GM18520 (cell line): ENCODE measurements around the gene CNTNAP2.
"Not testable (repeated sequence)": the region's sequence is repeated elsewhere in the genome, so short reads cannot be mapped to it uniquely, and the experiment has no call there.

Experiments
- ATAC-seq: cut with Tn5 transposase; IDR thresholded peaks from one replicate; pipeline ENCODE4 v1.9.1; 2021; ENCODE audit not compliant: unreplicated experiment

CNTNAP2 gene

GRCh38 chr7:147801762-147802161, 1685.2 kb downstream of the CNTNAP2 start:
- ATAC-seq = not testable (repeated sequence)

- no peak for ATAC-seq
These were observed 1686.5 kb downstream of the CNTNAP2 start for GRCh38 chr7:147803151-147803550.

DNA sequence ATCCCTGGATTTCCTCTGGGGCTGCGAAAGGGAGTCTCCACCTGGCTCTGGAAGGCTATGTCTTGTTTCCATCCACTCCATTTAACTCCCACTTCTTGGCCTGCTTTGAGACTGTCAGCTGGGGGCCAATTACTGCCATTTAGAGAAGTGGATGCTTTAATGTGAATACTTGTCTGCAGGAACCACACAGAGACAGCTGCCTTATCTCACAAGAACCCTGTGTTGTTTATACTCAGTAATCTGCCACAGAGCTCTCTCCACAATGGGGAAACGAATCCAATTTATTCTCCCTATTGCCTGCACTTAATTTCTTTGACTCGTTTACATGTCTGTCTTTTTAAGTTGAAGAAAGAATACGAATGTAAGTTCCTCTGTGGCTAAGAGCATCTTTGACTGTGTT, 1687.0 kb downstream of the CNTNAP2 start:
- no peak for ATAC-seq

DNA sequence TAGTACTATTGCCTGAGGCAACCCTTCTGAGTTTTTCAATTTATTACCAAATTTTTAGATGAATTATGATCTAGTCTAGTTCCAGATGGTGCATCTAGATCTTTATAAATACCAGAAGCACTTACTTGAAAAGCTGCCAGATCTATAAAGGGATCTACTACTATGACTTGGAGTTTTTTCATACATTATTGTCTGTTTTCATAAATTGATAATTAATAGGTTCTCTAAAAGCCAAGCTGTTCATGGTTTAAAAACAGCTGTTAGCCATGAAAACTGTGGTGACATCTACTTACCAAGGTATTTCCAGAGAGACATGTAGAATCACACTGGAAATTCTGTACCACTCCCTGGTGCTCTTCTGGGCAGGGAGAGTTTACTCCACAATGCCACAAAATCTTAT, 1687.4 kb downstream of the CNTNAP2 start:
- ATAC-seq = no peak

- ATAC-seq = no peak
These were observed 1689.5 kb downstream of the CNTNAP2 start for GRCh38 chr7:147805996-147806576.

DNA sequence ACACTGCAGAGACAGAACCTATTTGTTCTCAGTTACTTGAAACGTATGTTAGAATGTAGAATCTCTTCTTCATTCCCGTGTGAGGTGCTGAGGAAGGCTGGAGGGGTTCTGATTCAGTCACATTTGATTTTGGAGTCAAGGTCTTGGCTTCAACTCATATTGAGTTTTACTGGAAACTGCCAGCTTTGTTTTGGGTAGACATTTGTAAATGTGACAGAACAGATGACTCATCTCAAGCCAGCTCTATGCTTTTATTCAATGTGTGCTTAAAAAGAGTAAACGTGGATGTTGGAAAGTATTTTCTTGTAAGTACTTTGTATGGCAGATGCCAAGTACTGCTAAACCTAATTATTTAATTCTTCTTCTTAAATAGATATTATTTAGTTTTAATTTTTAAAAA, 1693.2 kb downstream of the CNTNAP2 start:
- ATAC-seq = no peak

DNA sequence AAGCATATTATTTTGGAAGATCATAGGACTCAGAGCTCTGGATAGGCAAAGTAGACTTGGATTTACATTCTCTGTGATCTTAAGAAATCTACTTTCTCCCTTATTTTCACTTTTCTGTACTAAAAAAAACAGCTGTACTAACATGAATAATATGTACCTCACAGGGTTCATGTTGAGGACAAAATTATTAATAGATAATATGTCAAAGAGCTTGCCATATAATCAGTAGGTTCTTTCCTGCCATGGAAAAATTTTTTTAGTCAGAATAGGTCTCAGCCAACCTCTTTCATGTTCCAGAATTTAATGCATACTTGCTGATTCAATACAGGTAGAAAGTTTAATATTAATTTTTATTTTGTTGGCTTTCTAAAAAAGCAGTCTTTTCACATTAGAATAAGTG, 1693.7 kb downstream of the CNTNAP2 start:
- no peak for ATAC-seq

DNA sequence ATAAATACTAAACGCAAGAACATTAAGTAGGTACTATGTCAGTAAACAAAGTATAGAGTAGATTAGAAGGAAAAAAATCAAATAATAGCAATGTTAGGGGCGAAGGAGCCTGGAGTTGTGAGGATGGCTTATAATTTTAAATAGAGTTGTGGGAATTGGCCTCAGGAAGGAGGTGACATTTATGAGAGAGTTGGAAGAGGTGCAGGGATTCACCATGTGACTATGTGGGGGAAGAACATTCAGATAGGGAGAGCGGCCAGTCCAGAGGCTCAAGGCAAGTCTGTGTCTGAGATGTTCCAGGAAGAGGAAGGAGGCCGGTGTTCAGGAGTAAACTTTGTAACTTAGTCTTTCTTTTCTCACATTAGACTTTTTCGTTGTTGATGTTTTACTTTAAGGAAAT, 1695.3 kb downstream of the CNTNAP2 start:
- ATAC-seq = no peak

- ATAC-seq = no peak
These were observed 1696.7 kb downstream of the CNTNAP2 start for GRCh38 chr7:147813316-147813715.

DNA sequence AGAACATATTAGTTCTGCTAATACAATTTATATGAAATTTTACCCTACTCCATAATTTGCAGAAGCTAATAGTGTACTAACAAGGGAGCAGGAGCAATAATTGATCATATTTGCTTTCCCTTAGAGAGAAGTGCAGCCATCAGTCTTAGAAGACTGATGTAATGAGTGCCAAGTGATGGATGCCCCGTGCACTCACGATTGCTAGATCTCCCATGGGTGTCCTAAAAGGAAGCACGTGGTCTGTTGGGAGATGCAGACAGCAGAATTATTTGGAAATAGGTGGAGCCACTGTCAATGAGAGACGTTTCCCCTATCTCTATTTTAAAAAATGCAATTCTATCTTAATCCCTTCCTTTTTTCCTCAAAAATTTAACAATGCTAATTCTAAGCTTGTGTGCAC, 1701.7 kb downstream of the CNTNAP2 start:
- ATAC-seq = no peak

GRCh38 chr7:147824671-147825070, 1708.1 kb downstream of the CNTNAP2 start:
- ATAC-seq = no peak

- no peak for ATAC-seq
These were observed 1712.4 kb downstream of the CNTNAP2 start for GRCh38 chr7:147829016-147829415.

DNA sequence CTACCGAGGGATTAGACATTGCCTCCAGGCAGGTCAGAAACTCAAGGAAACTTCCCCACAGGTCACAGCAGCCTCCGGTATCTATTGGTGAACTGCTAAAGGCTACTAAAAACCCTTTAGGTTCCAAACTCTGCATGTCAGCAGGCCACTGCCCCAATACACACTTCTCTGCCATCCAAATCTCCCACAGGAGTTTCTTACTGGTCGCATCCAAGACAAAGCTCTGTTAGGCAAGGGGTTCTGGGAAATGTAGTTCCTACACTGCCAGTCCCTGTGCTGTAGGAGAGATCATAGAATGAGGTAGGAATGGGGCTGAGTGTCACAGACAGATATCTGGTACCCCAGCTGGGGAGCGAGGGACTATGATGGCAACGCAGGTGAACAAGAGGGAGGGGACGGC, 1717.0 kb downstream of the CNTNAP2 start:
- ATAC-seq = no peak

- ATAC-seq = no peak
These were observed 1717.4 kb downstream of the CNTNAP2 start for GRCh38 chr7:147833970-147834369.

DNA sequence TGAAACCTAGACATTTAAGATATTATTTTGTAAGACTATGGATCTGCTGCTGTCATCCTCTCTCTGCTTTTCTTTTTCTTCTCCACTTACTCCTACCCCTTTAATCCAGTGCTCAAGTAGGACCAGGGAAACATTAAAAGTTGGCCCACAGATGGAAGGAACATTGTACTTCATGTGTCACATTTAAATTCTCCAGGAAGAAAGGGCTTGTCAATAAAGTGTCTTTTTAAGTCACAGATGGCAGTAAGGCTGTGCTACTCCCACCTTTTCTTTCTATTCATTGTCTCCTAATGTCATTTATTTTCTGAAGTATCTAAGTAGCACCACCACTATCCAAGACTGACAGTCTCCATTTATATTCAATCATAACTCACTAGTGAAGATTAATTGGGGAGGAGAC, 1736.2 kb downstream of the CNTNAP2 start:
- no peak for ATAC-seq

DNA sequence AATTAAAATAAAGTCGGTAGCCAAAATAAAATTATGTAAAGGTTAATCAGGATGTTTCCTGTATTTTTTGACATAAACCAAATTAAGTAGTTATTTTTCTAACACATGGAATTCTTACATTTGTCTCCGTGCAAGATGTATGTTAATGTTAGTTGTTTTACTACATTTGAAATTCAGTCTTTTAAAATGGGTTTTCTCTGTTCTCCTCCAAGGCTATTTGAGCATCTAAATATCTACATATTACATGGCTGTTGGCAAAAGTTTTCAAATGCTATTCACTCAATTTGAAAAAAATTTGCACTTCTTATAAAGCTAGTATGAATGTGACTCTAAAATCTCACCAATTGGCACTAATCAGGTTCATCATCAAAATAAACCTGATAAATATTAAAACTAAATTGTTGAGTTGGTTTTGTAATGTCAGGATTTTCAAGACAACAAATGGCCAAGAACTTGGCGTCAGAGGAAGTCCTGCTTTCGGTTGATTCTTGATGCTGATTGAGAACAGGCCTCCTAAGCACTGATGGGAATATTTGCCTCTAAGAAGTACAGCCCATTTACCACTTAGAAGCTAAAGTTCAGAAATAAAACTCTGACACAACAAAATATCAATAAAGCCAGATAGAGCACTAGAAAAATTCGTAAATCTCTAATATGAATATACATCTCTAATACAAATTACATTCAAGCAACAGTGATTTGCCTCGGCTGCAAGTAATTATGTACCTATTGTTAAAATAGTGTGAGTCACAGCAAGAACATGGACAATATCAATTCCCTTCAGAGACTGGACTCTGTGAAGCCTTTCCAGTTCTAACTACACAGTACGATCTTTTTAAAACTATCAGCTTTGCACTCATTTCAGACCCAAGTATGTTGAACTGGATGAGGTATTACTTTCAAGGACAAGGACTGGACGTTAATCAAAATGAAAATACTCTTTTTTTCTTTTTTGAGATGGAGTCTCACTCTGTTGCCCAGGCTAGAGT, 1740.8 kb downstream of the CNTNAP2 start:
- no peak for ATAC-seq

- ATAC-seq = no peak
These were observed 1741.8 kb downstream of the CNTNAP2 start for GRCh38 chr7:147858421-147858820.

DNA sequence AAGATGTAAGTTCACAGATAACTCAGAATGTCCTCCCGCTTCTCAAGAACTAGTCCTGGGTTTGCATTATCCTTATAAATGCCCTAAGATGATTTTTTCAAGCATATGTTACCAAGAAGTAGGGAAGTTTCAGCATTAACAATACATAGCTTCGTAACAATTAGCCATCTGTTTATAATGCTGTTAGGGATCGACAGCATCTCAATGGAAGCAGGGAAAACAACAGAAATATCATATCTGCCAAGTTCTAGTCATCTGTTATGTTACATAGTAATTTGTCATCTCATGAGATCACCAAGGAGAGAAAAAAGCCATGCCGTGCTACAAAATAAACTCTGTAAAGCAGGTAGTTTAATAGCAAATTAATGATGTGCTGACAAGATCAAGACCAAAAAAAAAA, 1742.4 kb downstream of the CNTNAP2 start:
- ATAC-seq = no peak

GRCh38 chr7:147859486-147859885, 1742.9 kb downstream of the CNTNAP2 start:
- no peak for ATAC-seq

- ATAC-seq = no peak
These were observed 1744.6 kb downstream of the CNTNAP2 start for GRCh38 chr7:147861058-147861716.

GRCh38 chr7:147861945-147862344, 1745.3 kb downstream of the CNTNAP2 start:
- ATAC-seq = no peak

DNA sequence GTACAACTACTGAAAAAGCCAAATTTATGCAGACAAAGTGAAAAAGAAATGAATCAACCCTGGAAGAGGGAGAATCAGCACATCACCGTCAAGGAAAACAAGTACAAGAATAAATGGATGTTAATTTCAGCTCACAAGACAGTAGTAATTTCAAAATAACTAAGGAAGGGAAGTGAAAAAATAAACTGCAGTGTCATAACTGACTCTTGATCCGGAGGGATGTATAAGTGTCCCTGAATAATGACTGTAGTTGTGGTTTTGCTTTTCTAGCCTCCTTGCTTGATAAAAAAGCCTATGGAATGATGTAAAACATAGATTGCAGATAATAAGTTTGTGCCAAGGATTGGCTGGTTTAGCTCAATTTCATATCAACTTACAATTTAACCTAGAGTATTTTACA, 1752.9 kb downstream of the CNTNAP2 start:
- ATAC-seq = no peak
